GM12878 (cell line): ENCODE measurements around the gene UROD. TPM values are rescaled to one million over a fixed set of nuclear protein-coding genes. Genes with fewer than 3 reads are reported as not detected.

Experiments
- ATF7 ChIP-seq: fragments of 450-650 bp; IDR thresholded peaks from 2 replicates; pipeline ENCODE4 v1.6.1; 2016; ENCODE audit warnings: low read depth, mild to moderate bottlenecking
- BCL11A ChIP-seq: IDR thresholded peaks from 2 replicates; pipeline ENCODE4 v1.6.1; 2011; ENCODE audit warnings: low read depth, low read length
- CBFB ChIP-seq: IDR thresholded peaks from 2 replicates; pipeline ENCODE4 v1.6.1; 2016; ENCODE audit warnings: antibody characterized with exemption, low read depth
- EP300 ChIP-seq, 2 experiments: fragments of 150-350 bp in 1 of 2; IDR thresholded peaks; 2 replicates each; pipeline ENCODE4 v1.6.1; 2011 to 2012; ENCODE audit warnings: low read depth in 2 of 2, low read length in 2 of 2, borderline replicate concordance in 1 of 2, improper control_type of control experiment in 1 of 2, inconsistent platforms in 1 of 2; ENCODE audit not compliant: control insufficient read depth in 1 of 2
- PAX5 ChIP-seq: IDR thresholded peaks from 2 replicates; pipeline ENCODE4 v1.6.1; 2011; ENCODE audit warnings: low read depth, low read length, borderline replicate concordance
- SP1 ChIP-seq: IDR thresholded peaks from one replicate; pipeline ENCODE4 v1.6.1; 2011; ENCODE audit warnings: low read depth, low read length
- SUZ12 ChIP-seq: fragments of 200-600 bp; sonication (generic); IDR thresholded peaks from one replicate; pipeline ENCODE4 v1.6.1; 2018; ENCODE audit warnings: antibody characterized with exemption, mild to moderate bottlenecking; ENCODE audit not compliant: unreplicated experiment
- TAF1 ChIP-seq: IDR thresholded peaks from 2 replicates; pipeline ENCODE4 v1.6.1; 2011; ENCODE audit warnings: mild to moderate bottlenecking, low read depth, low read length, borderline replicate concordance
- TCF3 ChIP-seq: IDR thresholded peaks from 2 replicates; pipeline ENCODE4 v1.6.1; 2012; ENCODE audit warnings: low read depth, mild to moderate bottlenecking, low read length, borderline replicate concordance; ENCODE audit not compliant: insufficient read depth
- TCF7 ChIP-seq: IDR thresholded peaks from 2 replicates; pipeline ENCODE4 v1.6.1; 2014; ENCODE audit warnings: antibody characterized with exemption, borderline replicate concordance
- YBX1 ChIP-seq: fragments of 450-650 bp; IDR thresholded peaks from 2 replicates; pipeline ENCODE4 v1.6.1; 2016; ENCODE audit warnings: antibody characterized with exemption
- ZBED1 ChIP-seq: IDR thresholded peaks from 2 replicates; pipeline ENCODE4 v1.6.1; 2016; ENCODE audit warnings: borderline replicate concordance
- polyA plus RNA-seq, 11 experiments: library from polyadenylated mRNA; depleted of rRNA in 4 of 11; unstranded in 6 of 11; stranded (reverse) in 5 of 11; fragments of >200 nt; fragmentation: Nextera tagmentation in 4 of 11; fragmentation: Illumina TruSeq in 1 of 11; extraction: Ambion mirVana in 4 of 11; extraction: Trizol in 1 of 11; gene quantifications; 1 replicate in 1 of 11; 2 replicates in 10 of 11; pipeline versions ENCODE4 v1.2.1 to v1.2.3, GENCODE V29; 2011 to 2016; ENCODE audit warnings: inconsistent platforms in 2 of 11, missing spikeins in 2 of 11, low read depth in 1 of 11
- total RNA-seq, 4 experiments: library from RNA; depleted of rRNA in 3 of 4; stranded (reverse); fragments of >200 nt in 3 of 4; fragmentation: Illumina TruSeq in 1 of 4; extraction: Trizol in 1 of 4; gene quantifications; 2 replicates each; pipeline versions ENCODE4 v1.2.1 to v1.2.3, GENCODE V29; 2013 to 2021
- TF ChIP-seq, protein P1 (sequence below): fragments of 450-650 bp; formaldehyde crosslinking; IDR thresholded peaks from 2 replicates; pipeline ENCODE4 v1.4.0; 2022; ENCODE audit warnings: mild to moderate bottlenecking, moderate library complexity
- TF ChIP-seq, protein P2 (sequence below): IDR thresholded peaks from 2 replicates; pipeline ENCODE4 v1.6.1; 2011; ENCODE audit warnings: mild to moderate bottlenecking, low read depth, low read length, moderate library complexity; ENCODE audit not compliant: insufficient replicate concordance
- TF ChIP-seq, protein P3 (sequence below): fragments of 450-650 bp; IDR thresholded peaks from 2 replicates; pipeline ENCODE4 v1.6.1; 2017; ENCODE audit warnings: mild to moderate bottlenecking, low read depth, inconsistent platforms; ENCODE audit not compliant: poor library complexity, severe bottlenecking
- TF ChIP-seq, protein P4 (sequence below): fragments of 150-350 bp; IDR thresholded peaks from 2 replicates; pipeline ENCODE4 v1.6.1; 2014; ENCODE audit warnings: mild to moderate bottlenecking, low read depth, low read length
- TF ChIP-seq, protein P5 (sequence below): fragments of 450-650 bp; formaldehyde crosslinking; IDR thresholded peaks from 2 replicates; pipeline ENCODE4 v1.4.0; 2020; ENCODE audit warnings: mild to moderate bottlenecking, moderate library complexity

UROD gene
- total and polyA plus RNA-seq, 10 of the 15 experiments (the other 5 are each of a cell fraction or from before 2014, with no cell fraction given) = 65.8 to 330 (median 102) TPM

DNA sequence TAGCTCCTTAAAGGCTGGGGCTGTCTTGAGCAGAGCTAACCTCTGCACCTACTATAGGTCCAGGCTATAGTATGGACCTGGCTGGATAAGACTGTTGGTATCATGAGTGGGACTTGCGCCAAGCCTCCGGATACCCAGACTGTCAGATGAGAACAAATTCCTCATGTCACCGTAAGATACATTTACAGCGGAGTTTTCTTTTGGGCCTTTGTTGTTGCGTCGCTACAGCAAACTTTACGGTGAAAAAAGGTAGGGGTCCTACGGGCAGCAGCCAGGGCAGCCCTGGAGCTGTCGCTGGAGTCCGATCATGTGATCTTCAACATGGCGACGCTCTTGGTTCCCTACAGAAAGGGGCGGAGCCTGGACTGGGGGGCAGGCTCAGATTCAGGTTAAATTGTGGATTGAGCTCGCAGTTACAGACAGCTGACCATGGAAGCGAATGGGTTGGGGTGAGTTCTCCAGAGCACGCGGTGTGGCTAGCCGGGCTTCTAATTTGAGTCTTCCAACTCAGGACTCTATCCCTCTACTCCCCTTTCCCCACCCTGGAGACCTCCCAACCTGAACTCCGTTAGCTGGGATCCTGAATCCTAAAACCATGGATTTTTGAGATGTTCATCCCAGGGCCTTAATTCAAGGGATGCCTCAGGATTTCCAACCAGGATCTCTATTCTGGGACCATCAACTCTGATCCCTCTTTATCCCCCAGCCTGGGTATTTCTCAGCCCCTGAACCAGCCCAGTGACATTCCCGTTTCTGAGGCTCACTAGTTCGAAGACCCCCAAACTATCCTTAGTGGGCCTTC lies at the start of gene UROD (continued):
- TF ChIP-seq PAX5 (no peak), CBFB (peak; percentile 87), TAF1 (peak; percentile 65; the same call in 1 of the 2 replicates), EP300 (IDR thresholded peaks at IDR 0.05; ENCODE audit: borderline replicate concordance in 1 of 2, control insufficient read depth in 1 of 2, low read depth in 2 of 2, low read length in 2 of 2) (peak in 1 of 2 experiments; percentile 73; a peak in 2 of 4 replicates), YBX1 (no peak), BCL11A (no peak), TCF3 (no peak), SP1 (peak; percentile 91), SUZ12 (no peak), ATF7 (no peak), TCF7 (no peak), ZBED1 (0 out of 2 replicates have a peak, but pooled peaks have one; percentile 22)
- TF ChIP-seq, protein P1, sequence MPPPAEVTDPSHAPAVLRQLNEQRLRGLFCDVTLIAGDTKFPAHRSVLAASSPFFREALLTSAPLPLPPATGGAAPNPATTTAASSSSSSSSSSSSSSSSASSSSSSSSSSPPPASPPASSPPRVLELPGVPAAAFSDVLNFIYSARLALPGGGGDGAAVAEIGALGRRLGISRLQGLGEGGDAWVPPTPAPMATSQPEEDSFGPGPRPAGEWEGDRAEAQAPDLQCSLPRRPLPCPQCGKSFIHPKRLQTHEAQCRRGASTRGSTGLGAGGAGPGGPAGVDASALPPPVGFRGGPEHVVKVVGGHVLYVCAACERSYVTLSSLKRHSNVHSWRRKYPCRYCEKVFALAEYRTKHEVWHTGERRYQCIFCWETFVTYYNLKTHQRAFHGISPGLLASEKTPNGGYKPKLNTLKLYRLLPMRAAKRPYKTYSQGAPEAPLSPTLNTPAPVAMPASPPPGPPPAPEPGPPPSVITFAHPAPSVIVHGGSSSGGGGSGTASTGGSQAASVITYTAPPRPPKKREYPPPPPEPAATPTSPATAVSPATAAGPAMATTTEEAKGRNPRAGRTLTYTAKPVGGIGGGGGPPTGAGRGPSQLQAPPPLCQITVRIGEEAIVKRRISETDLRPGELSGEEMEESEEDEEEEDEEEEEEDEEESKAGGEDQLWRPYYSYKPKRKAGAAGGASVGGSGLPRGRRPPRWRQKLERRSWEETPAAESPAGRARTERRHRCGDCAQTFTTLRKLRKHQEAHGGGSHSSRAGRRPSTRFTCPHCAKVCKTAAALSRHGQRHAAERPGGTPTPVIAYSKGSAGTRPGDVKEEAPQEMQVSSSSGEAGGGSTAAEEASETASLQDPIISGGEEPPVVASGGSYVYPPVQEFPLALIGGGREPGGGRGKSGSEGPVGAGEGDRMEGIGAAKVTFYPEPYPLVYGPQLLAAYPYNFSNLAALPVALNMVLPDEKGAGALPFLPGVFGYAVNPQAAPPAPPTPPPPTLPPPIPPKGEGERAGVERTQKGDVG = no peak
- TF ChIP-seq, protein P2, sequence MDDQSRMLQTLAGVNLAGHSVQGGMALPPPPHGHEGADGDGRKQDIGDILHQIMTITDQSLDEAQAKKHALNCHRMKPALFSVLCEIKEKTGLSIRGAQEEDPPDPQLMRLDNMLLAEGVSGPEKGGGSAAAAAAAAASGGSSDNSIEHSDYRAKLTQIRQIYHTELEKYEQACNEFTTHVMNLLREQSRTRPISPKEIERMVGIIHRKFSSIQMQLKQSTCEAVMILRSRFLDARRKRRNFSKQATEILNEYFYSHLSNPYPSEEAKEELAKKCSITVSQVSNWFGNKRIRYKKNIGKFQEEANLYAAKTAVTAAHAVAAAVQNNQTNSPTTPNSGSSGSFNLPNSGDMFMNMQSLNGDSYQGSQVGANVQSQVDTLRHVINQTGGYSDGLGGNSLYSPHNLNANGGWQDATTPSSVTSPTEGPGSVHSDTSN = no peak
- TF ChIP-seq, protein P3, sequence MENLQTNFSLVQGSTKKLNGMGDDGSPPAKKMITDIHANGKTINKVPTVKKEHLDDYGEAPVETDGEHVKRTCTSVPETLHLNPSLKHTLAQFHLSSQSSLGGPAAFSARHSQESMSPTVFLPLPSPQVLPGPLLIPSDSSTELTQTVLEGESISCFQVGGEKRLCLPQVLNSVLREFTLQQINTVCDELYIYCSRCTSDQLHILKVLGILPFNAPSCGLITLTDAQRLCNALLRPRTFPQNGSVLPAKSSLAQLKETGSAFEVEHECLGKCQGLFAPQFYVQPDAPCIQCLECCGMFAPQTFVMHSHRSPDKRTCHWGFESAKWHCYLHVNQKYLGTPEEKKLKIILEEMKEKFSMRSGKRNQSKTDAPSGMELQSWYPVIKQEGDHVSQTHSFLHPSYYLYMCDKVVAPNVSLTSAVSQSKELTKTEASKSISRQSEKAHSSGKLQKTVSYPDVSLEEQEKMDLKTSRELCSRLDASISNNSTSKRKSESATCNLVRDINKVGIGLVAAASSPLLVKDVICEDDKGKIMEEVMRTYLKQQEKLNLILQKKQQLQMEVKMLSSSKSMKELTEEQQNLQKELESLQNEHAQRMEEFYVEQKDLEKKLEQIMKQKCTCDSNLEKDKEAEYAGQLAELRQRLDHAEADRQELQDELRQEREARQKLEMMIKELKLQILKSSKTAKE = no peak
- TF ChIP-seq, protein P4, sequence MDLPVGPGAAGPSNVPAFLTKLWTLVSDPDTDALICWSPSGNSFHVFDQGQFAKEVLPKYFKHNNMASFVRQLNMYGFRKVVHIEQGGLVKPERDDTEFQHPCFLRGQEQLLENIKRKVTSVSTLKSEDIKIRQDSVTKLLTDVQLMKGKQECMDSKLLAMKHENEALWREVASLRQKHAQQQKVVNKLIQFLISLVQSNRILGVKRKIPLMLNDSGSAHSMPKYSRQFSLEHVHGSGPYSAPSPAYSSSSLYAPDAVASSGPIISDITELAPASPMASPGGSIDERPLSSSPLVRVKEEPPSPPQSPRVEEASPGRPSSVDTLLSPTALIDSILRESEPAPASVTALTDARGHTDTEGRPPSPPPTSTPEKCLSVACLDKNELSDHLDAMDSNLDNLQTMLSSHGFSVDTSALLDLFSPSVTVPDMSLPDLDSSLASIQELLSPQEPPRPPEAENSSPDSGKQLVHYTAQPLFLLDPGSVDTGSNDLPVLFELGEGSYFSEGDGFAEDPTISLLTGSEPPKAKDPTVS = no peak; the same call in 1 of the 2 replicates
- TF ChIP-seq, protein P5, sequence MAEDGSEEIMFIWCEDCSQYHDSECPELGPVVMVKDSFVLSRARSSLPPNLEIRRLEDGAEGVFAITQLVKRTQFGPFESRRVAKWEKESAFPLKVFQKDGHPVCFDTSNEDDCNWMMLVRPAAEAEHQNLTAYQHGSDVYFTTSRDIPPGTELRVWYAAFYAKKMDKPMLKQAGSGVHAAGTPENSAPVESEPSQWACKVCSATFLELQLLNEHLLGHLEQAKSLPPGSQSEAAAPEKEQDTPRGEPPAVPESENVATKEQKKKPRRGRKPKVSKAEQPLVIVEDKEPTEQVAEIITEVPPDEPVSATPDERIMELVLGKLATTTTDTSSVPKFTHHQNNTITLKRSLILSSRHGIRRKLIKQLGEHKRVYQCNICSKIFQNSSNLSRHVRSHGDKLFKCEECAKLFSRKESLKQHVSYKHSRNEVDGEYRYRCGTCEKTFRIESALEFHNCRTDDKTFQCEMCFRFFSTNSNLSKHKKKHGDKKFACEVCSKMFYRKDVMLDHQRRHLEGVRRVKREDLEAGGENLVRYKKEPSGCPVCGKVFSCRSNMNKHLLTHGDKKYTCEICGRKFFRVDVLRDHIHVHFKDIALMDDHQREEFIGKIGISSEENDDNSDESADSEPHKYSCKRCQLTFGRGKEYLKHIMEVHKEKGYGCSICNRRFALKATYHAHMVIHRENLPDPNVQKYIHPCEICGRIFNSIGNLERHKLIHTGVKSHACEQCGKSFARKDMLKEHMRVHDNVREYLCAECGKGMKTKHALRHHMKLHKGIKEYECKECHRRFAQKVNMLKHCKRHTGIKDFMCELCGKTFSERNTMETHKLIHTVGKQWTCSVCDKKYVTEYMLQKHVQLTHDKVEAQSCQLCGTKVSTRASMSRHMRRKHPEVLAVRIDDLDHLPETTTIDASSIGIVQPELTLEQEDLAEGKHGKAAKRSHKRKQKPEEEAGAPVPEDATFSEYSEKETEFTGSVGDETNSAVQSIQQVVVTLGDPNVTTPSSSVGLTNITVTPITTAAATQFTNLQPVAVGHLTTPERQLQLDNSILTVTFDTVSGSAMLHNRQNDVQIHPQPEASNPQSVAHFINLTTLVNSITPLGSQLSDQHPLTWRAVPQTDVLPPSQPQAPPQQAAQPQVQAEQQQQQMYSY (CRISPR knock-in tag) = no peak
